GM13976 (cell line): ENCODE measurements around the gene CCSER2.

Source experiments
- DNase-seq: peaks from one replicate; pipeline ENCODE4 v3.0.0; 2012; ENCODE audit warnings: low spot score
- in situ Hi-C: fragments of 300-500 bp; cut with MboI; formaldehyde crosslinking; loops from one replicate; pipeline ENCODE4 v1.12.0; 2022; ENCODE audit warnings: low sequenced_read_pairs, mixed read lengths, inconsistent platforms; ENCODE audit not compliant: unreplicated experiment
- TF ChIP-seq, protein P1 (sequence below): IDR thresholded peaks from 2 replicates; pipeline ENCODE4 v1.5.1; 2012; ENCODE audit warnings: borderline replicate concordance, mild to moderate bottlenecking; ENCODE audit not compliant: insufficient read depth; ENCODE audit errors: extremely low read depth, missing control alignments, control extremely low read depth

The CCSER2 gene

DNA sequence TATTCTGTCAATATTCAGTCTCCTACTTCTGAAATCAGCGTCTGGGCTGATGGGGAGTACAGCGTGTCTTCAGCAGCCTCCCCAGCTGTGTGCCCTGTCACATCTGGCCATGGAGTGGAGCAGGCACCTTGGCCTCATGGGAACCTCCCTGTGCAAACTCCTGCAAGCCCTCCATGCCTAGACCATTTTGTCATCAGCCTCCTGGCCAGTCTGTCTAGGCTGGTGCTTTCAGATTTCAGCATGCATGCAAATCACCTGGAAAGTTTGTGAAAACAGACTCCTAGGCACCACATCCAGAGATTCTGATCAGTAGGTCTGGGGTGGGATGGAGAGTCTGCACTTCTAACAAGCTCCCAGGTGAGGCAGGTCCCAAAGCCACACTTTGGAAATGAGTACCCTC lies 26.2 kb upstream of the CCSER2 start:
- TF ChIP-seq, protein P1, sequence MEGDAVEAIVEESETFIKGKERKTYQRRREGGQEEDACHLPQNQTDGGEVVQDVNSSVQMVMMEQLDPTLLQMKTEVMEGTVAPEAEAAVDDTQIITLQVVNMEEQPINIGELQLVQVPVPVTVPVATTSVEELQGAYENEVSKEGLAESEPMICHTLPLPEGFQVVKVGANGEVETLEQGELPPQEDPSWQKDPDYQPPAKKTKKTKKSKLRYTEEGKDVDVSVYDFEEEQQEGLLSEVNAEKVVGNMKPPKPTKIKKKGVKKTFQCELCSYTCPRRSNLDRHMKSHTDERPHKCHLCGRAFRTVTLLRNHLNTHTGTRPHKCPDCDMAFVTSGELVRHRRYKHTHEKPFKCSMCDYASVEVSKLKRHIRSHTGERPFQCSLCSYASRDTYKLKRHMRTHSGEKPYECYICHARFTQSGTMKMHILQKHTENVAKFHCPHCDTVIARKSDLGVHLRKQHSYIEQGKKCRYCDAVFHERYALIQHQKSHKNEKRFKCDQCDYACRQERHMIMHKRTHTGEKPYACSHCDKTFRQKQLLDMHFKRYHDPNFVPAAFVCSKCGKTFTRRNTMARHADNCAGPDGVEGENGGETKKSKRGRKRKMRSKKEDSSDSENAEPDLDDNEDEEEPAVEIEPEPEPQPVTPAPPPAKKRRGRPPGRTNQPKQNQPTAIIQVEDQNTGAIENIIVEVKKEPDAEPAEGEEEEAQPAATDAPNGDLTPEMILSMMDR, result no peak
- DNase-seq, result no peak

DNA sequence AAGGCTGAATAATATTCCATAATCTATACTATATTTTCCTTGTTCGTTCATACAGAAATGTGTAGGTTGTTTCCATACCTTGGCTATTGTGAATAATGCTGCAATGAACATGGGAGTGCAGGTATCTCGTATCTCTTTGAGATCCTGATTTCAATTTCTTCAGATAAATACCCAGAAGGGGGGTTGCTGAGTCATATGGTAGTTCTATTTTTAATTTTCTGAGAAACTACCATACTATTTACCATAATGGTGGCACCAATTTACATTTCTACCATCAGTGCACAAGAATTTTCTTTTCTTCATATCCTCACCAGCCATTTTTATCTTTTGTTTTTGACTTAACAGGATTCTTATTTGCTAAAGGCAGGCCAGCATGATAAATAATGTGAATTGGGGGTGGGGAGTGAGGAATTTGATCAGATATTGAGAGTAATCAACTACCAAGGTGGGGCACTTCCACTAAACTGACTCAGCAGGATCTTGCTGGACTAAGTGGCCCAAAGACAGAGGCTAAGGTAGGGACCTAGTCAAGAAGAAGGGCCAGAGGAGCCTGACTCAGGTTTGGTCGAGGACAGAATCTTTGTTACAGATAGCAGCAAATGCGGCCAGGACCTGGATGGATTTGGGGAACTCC lies 21.5 kb upstream of the CCSER2 start:
- in situ Hi-C loops, result no loop called here
- no peak for DNase-seq
- TF ChIP-seq, protein P1, result no peak

More for the DNA sequence above, 26.2 kb upstream of the CCSER2 start:
- in situ Hi-C loops, result no loop called here

DNA sequence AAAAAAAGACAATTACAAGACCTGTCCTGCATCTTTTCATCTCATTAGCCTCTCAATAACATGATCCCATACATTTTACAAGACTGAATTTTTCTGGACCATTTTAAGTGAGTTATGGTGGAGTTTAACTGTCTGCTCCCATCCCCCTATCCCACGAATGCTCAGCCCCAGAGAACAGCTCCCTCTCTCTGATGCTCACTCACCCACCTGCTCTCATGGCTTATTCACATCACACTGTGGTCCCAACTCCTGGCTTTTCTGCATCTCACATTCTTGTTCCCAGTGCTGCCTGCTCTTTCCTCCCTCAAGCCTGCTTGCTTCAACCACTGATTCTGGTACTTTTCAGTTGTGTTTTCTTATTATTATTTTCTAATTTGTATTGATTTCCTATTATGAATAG lies 20.4 kb upstream of the CCSER2 start:
- in situ Hi-C loops, result no loop called here
- DNase-seq, result no peak
- TF ChIP-seq, protein P1, result no peak

DNA sequence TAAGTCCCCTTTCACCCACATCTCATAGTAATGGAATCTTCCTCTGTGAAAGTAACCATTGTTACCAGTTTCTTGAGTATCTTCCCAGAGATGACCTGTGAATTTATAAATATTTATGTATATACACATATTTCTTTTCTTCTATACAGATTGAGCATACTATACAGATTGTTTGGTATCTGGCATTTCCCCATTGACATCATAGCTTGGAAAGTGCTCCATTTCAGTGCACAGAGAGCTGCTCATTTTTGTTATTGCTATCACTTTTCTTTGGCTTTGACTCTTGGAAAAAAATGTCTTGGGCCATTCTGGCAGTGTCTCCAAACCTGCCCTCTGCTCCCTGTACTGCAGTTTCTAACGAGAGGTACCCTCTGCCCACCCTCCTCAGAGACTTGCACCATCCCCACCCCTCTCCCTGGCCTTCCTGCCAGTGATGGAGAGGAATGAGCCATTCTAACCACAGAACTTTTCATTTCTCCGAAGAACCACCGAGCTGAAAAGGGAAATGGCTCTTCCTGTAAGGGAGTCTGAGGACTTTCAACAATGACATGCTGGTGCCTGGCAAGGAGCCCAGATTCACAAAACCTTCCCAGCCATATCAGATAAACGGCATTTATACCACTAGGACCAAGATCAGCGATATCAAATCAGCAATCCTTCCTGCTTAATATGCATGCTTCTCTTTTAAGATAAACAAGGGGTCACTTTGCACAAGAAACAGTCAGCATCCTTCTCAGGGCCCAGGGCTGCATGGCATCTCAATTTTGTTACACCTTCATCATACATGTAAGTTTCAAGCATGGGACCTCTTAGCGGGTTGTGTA lies 19.7 kb upstream of the CCSER2 start:
- DNase-seq, result no peak
- in situ Hi-C loops, result no loop called here
- TF ChIP-seq, protein P1, result no peak

DNA sequence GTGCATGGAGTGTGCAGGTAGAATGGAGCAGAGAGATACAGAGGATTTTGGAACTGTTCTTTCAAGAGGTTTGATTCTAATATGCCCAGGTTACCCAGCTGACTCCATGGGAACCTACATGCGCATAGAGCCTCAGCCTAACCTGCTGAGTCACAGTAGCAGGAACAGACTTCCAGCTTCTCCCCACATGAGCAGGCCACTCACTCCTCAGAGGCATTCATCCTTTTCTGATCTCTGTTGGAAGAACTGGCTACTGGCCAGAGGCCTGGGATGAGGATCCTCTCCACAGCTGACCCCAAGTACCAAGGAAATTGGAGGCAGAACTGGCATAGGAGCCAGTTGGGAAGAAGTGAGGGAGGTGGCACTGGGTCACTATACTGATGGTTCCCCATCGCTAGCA lies 17.9 kb upstream of the CCSER2 start:
- in situ Hi-C loops, result no loop called here
- TF ChIP-seq, protein P1, result no peak
- no peak for DNase-seq

DNA sequence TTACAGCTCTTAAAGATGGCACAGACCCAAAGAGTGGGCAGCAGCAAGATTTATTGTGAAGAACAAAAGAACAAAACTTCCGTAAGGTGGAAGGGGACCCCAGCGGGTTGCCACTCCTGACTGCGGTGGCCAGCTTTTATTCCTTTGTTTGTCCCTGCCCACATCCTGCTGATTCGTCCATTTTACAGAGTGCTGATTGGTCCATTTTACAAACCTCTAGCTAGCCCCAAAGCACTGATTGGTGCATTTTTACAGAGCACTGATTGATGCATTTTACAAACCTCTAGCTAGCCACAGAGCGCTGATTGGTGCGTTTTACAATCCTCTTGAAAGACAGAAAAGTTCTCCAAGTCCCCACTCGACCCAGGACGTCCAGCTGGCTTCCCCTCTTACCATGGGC lies 16.8 kb upstream of the CCSER2 start:
- DNase-seq, result no peak
- in situ Hi-C loops, result no loop called here
- TF ChIP-seq, protein P1, result no peak
